Gastroesophageal sphincter (tissue), 3 donors: ENCODE data around the gene TEDC1.

Source experiments
- CTCF ChIP-seq, 4 experiments: fragments of 200-600 bp in 2 of 4; fragments of 450-650 bp in 2 of 4; sonication (generic) in 1 of 4; IDR thresholded peaks; one replicate each; pipeline ENCODE4 v1.5.1; 2017 to 2019; ENCODE audit warnings: antibody characterized with exemption in 4 of 4, mild to moderate bottlenecking in 2 of 4, moderate library complexity in 2 of 4
- EP300 ChIP-seq: sonication (generic); formaldehyde crosslinking; IDR thresholded peaks from one replicate; pipeline ENCODE4 v1.6.1; 2017; ENCODE audit warnings: antibody characterized with exemption, mild to moderate bottlenecking
- POLR2AphosphoS5 ChIP-seq: sonication (generic); formaldehyde crosslinking; IDR thresholded peaks from one replicate; pipeline ENCODE4 v1.6.1; 2017; ENCODE audit warnings: antibody characterized with exemption

DNA sequence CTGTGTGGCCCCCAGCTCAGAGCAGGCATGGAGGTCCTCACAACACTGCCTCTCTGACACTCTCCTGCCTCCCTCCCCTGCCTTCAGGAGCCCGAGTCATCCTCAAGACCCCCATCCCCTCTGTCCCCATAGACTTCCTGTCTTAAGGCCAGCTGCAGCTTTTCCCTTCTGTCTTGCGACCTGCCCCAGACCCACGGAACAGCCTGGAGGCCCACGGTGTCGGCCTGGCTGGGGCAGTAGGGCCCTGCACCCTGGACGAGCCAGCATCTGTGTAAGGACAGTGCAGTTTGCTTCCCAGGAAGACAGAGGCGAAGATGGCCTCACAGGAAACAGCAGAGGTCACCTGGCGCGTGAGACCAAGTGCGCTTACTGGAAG lies 9.7 kb downstream of the TEDC1 start:
- no peak for TF ChIP-seq CTCF (IDR thresholded peaks at IDR 0.05)
- no peak for TF ChIP-seq EP300
- no peak for TF ChIP-seq POLR2AphosphoS5
